ENCODE results near the gene NCOA6.

NCOA6 gene

DNA sequence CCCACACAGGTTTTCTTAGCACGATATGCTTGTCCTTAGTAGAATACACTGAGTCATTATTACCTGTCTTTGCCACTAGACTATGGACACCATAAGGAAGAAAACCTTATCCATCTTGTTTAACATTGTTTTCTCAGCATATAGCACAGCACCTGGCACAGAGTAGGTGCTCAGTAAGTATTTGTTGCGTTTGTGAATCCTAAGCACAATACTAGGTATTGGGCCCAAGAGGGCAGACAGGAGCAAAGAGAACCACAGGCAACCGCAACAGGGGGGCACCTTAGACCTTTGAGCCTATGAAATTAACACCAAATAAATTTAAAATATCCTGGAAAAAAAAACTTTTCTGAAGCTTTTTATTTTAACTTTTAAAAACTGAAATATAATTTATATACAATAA is 3.7 kb upstream of the NCOA6 start:
- no peaks in the 10 kb centered on the region for H3K9me3 ChIP-seq (ENCODE audit: insufficient read depth, low read length)
- no peak for TF ChIP-seq SUZ12 (IDR thresholded peaks at IDR 0.05; ENCODE audit: extremely low read depth, insufficient read depth, insufficient read length)
- TF ChIP-seq ZNF274 (IDR thresholded peaks at IDR 0.05; ENCODE audit: low read depth, low read length) = no peak
- TF ChIP-seq YY1 (IDR thresholded peaks at IDR 0.05; ENCODE audit: insufficient read depth, insufficient read length) = no peak
- H3K9ac ChIP-seq (ENCODE audit: insufficient read length, low read depth) = no peak overlapping the region
- H3K4me3 ChIP-seq (ENCODE audit: insufficient read length, low read depth) = no peak overlapping the region
- no peaks in the 10 kb centered on the region for H3K27me3 ChIP-seq (ENCODE audit: insufficient read depth, insufficient read length)
- DNase-seq (ENCODE audit: low read depth, low spot score) = no peak
- no peaks in the 10 kb centered on the region for H3K36me3 ChIP-seq (ENCODE audit: insufficient read depth, insufficient read length, low read length)
- no peaks in the 10 kb centered on the region for H3K4me1 ChIP-seq (ENCODE audit: insufficient read depth, insufficient read length)

DNA sequence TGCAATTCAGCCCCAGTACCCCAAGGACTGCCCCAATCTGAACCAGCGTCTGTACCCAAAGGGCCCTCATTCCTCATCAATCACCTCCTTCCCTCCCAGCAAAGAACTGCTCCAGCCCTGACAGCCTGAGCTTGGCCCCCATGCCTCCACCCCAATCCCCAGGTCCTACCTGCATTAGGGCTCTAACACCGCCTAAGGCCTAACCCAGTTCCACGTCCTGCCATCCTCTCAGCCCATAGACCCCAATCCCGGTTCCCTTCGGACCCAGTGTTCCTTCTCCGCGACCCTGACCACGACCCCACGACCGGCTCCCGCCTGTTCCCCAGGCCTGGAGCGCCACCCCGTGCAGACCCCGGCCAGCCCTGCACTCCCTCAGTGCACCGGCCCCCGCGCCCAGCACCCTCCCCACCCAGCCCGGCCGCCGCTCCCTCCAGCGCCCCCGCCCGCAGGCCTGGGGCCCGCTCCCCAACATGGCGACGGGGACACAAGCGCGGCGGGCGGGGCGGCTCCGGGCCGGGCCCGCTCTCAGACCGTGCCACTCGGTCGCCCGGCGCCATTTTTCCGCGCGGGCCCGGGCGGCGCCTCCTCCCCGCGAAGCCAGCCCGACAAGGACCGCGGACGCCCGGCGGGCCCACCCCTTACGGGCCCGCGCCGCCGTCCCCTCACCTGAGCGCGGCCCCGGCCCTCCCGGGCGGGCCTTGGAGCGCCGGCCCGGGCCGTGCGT is 483 bp downstream of the NCOA6 start:
- no peaks in the 10 kb centered on the region for H3K36me3 ChIP-seq (ENCODE audit: insufficient read depth, insufficient read length, low read length)
- peak; percentile 66 for DNase-seq (ENCODE audit: low read depth, low spot score)
- peak overlapping the region; percentile 79 for H3K9ac ChIP-seq (ENCODE audit: insufficient read length, low read depth)
- H3K4me1 ChIP-seq (ENCODE audit: insufficient read depth, insufficient read length) = no peaks in the 10 kb centered on the region
- TF ChIP-seq YY1 (IDR thresholded peaks at IDR 0.05; ENCODE audit: insufficient read depth, insufficient read length) = peak; percentile 54
- no peak for TF ChIP-seq SUZ12 (IDR thresholded peaks at IDR 0.05; ENCODE audit: extremely low read depth, insufficient read depth, insufficient read length)
- TF ChIP-seq ZNF274 (IDR thresholded peaks at IDR 0.05; ENCODE audit: low read depth, low read length) = no peak
- H3K9me3 ChIP-seq (ENCODE audit: insufficient read depth, low read length) = no peaks in the 10 kb centered on the region
- H3K4me3 ChIP-seq (ENCODE audit: insufficient read length, low read depth) = peak overlapping the region; percentile 86
- no peaks in the 10 kb centered on the region for H3K27me3 ChIP-seq (ENCODE audit: insufficient read depth, insufficient read length)

DNA sequence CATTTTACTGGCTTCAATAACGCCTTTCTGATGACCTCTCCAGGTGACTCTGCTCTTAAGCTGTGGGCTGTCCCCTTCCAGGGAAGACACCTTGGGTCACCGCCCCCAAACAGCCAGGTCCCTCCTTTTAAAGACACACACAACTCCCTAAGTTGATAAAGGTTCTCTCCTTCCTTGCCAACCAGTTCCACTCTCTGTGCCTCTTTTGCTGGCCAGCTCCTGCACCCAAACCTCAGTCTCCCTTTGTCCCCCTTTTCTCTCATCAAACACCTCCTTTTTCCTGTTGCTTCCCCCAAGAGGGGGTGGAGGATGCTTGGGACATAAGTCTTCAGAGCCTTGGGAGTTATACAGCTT is 1.0 kb downstream of the NCOA6 start:
- Histone ChIP-seq H3K4me1 (ENCODE audit: insufficient read depth, insufficient read length) (no peaks in the 10 kb centered on the region), H3K9ac (ENCODE audit: insufficient read length, low read depth) (peak overlapping the region; percentile 79), H3K9me3 (ENCODE audit: insufficient read depth, low read length) (no peaks in the 10 kb centered on the region), H3K27me3 (ENCODE audit: insufficient read depth, insufficient read length) (no peaks in the 10 kb centered on the region), H3K4me3 (ENCODE audit: insufficient read length, low read depth) (peak overlapping the region; percentile 86), H3K36me3 (ENCODE audit: insufficient read depth, insufficient read length, low read length) (no peaks in the 10 kb centered on the region)
- peak; percentile 54 for DNase-seq (ENCODE audit: low read depth, low spot score)
- TF ChIP-seq YY1 (IDR thresholded peaks at IDR 0.05; ENCODE audit: insufficient read depth, insufficient read length) = no peak
- no peak for TF ChIP-seq ZNF274 (IDR thresholded peaks at IDR 0.05; ENCODE audit: low read depth, low read length)

DNA sequence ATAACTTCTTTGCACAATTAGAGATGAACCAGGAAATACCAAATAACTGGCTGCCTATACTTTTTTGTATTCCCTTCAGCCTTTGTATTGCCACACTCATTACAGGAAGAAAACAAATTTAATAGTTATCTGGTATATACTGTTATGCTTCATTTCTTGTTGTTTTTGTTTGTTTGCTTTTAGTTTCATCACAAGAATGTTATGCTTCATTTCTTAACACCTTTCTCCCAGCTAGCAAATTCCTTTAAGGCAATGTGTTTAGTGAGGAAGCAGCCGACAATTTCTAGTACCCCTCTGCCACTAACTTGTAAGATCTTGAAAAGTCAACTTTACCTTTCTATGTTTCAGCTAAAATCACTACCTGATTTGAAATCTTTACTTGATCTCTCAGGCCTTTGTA is 1.4 kb downstream of the NCOA6 start:
- Histone ChIP-seq H3K36me3 (ENCODE audit: insufficient read depth, insufficient read length, low read length) (no peaks in the 10 kb centered on the region), H3K4me1 (ENCODE audit: insufficient read depth, insufficient read length) (no peaks in the 10 kb centered on the region), H3K4me3 (ENCODE audit: insufficient read length, low read depth) (peak overlapping the region; percentile 86), H3K9ac (ENCODE audit: insufficient read length, low read depth) (no peak overlapping the region), H3K27me3 (ENCODE audit: insufficient read depth, insufficient read length) (no peaks in the 10 kb centered on the region), H3K9me3 (ENCODE audit: insufficient read depth, low read length) (no peaks in the 10 kb centered on the region)
- no peak for TF ChIP-seq YY1 (IDR thresholded peaks at IDR 0.05; ENCODE audit: insufficient read depth, insufficient read length)
- no peak for DNase-seq (ENCODE audit: low read depth, low spot score)

DNA sequence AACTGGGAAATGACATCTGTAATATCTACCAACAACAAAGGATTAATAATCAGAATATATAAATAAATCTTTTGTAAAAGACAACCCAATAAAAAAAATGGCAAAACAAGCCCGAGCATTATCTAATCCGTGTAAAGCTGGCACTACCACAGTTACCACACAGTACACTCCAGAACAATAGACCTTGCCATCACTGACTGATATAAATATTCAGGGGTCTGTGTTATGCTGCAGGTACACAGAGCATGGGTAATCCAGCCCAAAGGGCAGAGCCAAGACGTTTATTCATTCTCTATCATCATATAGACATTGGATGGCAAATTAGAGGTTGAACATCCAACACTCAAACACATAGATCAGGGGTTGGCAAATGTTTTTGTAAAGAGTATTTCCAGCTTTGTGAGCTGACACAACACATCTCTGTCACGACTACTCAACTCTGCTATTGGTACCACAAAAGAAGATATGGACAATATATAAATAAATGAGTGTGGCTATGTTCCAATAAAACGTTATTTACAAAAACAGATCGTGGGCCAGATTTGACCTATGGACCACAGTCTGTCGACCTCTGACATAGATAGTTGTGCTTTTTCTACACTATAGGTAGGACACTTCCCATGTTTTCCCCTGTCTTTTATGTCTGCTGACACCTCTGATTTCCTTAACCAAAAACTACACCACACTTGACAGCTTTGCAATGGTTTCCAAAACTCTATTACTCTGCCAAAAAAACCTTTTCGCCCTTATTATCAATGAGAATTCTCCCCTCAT is 4.5 kb downstream of the NCOA6 start:
- TF ChIP-seq YY1 (IDR thresholded peaks at IDR 0.05; ENCODE audit: insufficient read depth, insufficient read length) = no peak
- TF ChIP-seq SUZ12 (IDR thresholded peaks at IDR 0.05; ENCODE audit: extremely low read depth, insufficient read depth, insufficient read length) = no peak
- TF ChIP-seq ZNF274 (IDR thresholded peaks at IDR 0.05; ENCODE audit: low read depth, low read length) = no peak

DNA sequence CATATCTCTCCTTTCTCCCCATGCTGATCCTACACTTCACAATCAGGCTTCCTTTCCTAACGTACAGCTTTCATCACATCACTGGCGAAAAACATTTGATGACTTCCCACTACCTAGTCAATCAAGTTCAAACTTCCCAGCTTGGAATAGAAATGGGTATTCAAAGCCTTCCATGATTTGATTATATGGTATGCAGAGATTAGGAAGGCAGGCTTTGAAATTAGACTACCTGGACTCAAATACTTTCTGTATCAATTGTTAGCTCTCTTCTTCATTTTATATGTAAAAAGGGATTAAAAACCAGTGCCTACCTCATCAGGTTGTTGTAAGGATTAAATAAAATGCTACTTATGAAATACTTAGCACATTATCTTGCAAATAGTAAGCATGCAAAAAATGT is 7.7 kb downstream of the NCOA6 start:
- Histone ChIP-seq H3K9me3 (ENCODE audit: insufficient read depth, low read length) (no peaks in the 10 kb centered on the region), H3K4me3 (ENCODE audit: insufficient read length, low read depth) (no peak overlapping the region), H3K4me1 (ENCODE audit: insufficient read depth, insufficient read length) (no peaks in the 10 kb centered on the region), H3K36me3 (ENCODE audit: insufficient read depth, insufficient read length, low read length) (no peaks in the 10 kb centered on the region), H3K9ac (ENCODE audit: insufficient read length, low read depth) (no peak overlapping the region), H3K27me3 (ENCODE audit: insufficient read depth, insufficient read length) (no peaks in the 10 kb centered on the region)
- TF ChIP-seq ZNF274 (IDR thresholded peaks at IDR 0.05; ENCODE audit: low read depth, low read length) (no peak), YY1 (IDR thresholded peaks at IDR 0.05; ENCODE audit: insufficient read depth, insufficient read length) (no peak), SUZ12 (IDR thresholded peaks at IDR 0.05; ENCODE audit: extremely low read depth, insufficient read depth, insufficient read length) (no peak)
- no peak for DNase-seq (ENCODE audit: low read depth, low spot score)

More for the DNA sequence above, 4.5 kb downstream of the NCOA6 start:
- Histone ChIP-seq H3K4me3 (ENCODE audit: insufficient read length, low read depth) (no peak overlapping the region), H3K9ac (ENCODE audit: insufficient read length, low read depth) (no peak overlapping the region), H3K4me1 (ENCODE audit: insufficient read depth, insufficient read length) (no peaks in the 10 kb centered on the region), H3K9me3 (ENCODE audit: insufficient read depth, low read length) (no peaks in the 10 kb centered on the region), H3K36me3 (ENCODE audit: insufficient read depth, insufficient read length, low read length) (no peaks in the 10 kb centered on the region), H3K27me3 (ENCODE audit: insufficient read depth, insufficient read length) (no peaks in the 10 kb centered on the region)
- DNase-seq (ENCODE audit: low read depth, low spot score) = no peak

DNA sequence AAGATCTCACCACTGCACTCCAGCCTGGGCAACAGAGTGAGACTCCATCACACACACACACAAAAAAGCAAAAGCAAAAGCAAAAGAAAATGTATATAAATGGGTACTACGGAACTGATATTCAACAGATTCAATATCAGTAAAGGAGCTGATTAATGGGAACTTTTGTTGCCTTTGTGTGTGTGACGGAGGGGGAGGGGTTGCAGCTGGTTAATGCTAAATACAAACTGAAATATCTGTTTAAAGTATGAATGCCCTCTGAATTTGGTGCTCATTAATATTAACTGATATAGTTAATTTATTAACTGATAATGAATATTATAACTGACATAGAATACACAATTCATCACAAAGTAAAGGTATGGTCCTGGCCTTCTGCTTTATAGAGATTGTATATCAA is 8.4 kb downstream of the NCOA6 start:
- Histone ChIP-seq H3K27me3 (ENCODE audit: insufficient read depth, insufficient read length) (no peaks in the 10 kb centered on the region), H3K4me1 (ENCODE audit: insufficient read depth, insufficient read length) (no peaks in the 10 kb centered on the region), H3K4me3 (ENCODE audit: insufficient read length, low read depth) (no peak overlapping the region), H3K9ac (ENCODE audit: insufficient read length, low read depth) (no peak overlapping the region), H3K9me3 (ENCODE audit: insufficient read depth, low read length) (no peaks in the 10 kb centered on the region), H3K36me3 (ENCODE audit: insufficient read depth, insufficient read length, low read length) (no peaks in the 10 kb centered on the region)
- no peak for TF ChIP-seq ZNF274 (IDR thresholded peaks at IDR 0.05; ENCODE audit: low read depth, low read length)
- no peak for TF ChIP-seq YY1 (IDR thresholded peaks at IDR 0.05; ENCODE audit: insufficient read depth, insufficient read length)
- TF ChIP-seq SUZ12 (IDR thresholded peaks at IDR 0.05; ENCODE audit: extremely low read depth, insufficient read depth, insufficient read length) = no peak
- DNase-seq (ENCODE audit: low read depth, low spot score) = no peak
